HCT116 (cell line): ENCODE data around the gene ABCG1. TPM values are rescaled to one million over a fixed set of nuclear protein-coding genes. Genes with fewer than 3 reads are reported as not detected.

Experiments used
- ATAC-seq: fragments of 200-7000 bp; cut with Tn5 transposase; 2 replicates; pipeline ENCODE4 v1.9.1; 2020; ENCODE audit warnings: mild to moderate bottlenecking, moderate library complexity
- BruUV-seq: library from RNA; stranded (reverse); fragments of 400-500 nt; replicated peaks from 2 replicates; lab custom pipeline; 2021; lab: Mats Ljungman, UMichigan
- CTCF ChIA-PET: fragments of 300-600 bp; sonication (Branson Sonifier 250); formaldehyde crosslinking; loops from one replicate; lab custom pipeline; 2021; ENCODE audit warnings: antibody characterized with exemption; lab: Charles Lee
- POLR2A ChIA-PET: fragments of 300-600, 350-600 bp; sonication (Branson Sonifier 250); formaldehyde crosslinking; loops from one replicate; lab custom pipeline; 2021; ENCODE audit warnings: antibody characterized with exemption; lab: Charles Lee
- RAD21 ChIA-PET, 2 experiments: fragments of 300-600 bp; sonication (Branson Sonifier 250); formaldehyde crosslinking; loops; one replicate each; lab custom pipeline; 2023; ENCODE audit warnings: low total read pairs in 2 of 2; ENCODE audit not compliant: uncharacterized antibody in 2 of 2, unreplicated experiment in 2 of 2, low non-redundant PET in 1 of 2; lab: Charles Lee
- DNase-seq: peaks from one replicate; pipeline ENCODE4 v3.0.0-alpha.2; 2010; ENCODE audit warnings: low read depth, low spot score
- H2AFZ ChIP-seq: fragments of 200-600 bp; shearing (Covaris generic), sonication (generic); 2 replicates; pipeline ENCODE4 v1.6.1; 2017; ENCODE audit warnings: low read depth, mixed run types, mixed read lengths, antibody characterized with exemption, low read length; ENCODE audit not compliant: poor library complexity, severe bottlenecking
- H3K27ac ChIP-seq: 2 replicates; pipeline ENCODE4 v1.5.1; 2012; ENCODE audit warnings: low read depth, low read length
- H3K27me3 ChIP-seq: fragments of 200-600 bp; sonication (generic); 2 replicates; pipeline ENCODE4 v1.6.1; 2016; ENCODE audit warnings: mixed run types, low read length, mixed read lengths; ENCODE audit not compliant: insufficient read depth
- H3K36me3 ChIP-seq, 2 experiments: fragments of 200-500 bp in 1 of 2; fragments of 200-600 bp in 1 of 2; sonication (Bioruptor generic) in 1 of 2; sonication (generic) in 1 of 2; 2 replicates each; pipeline versions ENCODE4 v1.5.1 to v1.6.1; 2014 to 2016; ENCODE audit warnings: low read length in 2 of 2, inconsistent platforms in 1 of 2, mixed read lengths in 1 of 2, mixed run types in 1 of 2; ENCODE audit not compliant: insufficient read depth in 2 of 2, control insufficient read depth in 1 of 2
- H3K4me1 ChIP-seq, 2 experiments: fragments of 200-600 bp in 1 of 2; sonication (generic) in 1 of 2; 2 replicates each; pipeline versions ENCODE4 v1.5.1 to v1.6.1; 2012 to 2017; ENCODE audit warnings: low read length in 2 of 2, inconsistent platforms in 1 of 2, mild to moderate bottlenecking in 1 of 2, mixed read lengths in 1 of 2, mixed run types in 1 of 2, moderate library complexity in 1 of 2; ENCODE audit not compliant: insufficient read depth in 2 of 2, control insufficient read depth in 1 of 2
- H3K4me2 ChIP-seq: fragments of 200-600 bp; sonication (generic); 2 replicates; pipeline ENCODE4 v1.6.1; 2017; ENCODE audit warnings: mixed run types, low read length, mixed read lengths
- H3K4me3 ChIP-seq, 2 experiments: fragments of 200-600 bp in 1 of 2; sonication (generic) in 1 of 2; replicated peaks in 1 of 2; 2 replicates each; pipeline ENCODE4 v1.5.1; 2011 to 2016; ENCODE audit warnings: low read length in 2 of 2, control low read depth in 1 of 2, low read depth in 1 of 2, mild to moderate bottlenecking in 1 of 2, mixed read lengths in 1 of 2, mixed run types in 1 of 2
- H3K79me2 ChIP-seq: fragments of 200-600 bp; sonication (generic); 2 replicates; pipeline ENCODE4 v1.6.1; 2017; ENCODE audit warnings: mild to moderate bottlenecking, mixed run types, low read length, moderate library complexity, mixed read lengths; ENCODE audit not compliant: insufficient read depth
- H3K9ac ChIP-seq: fragments of 200-600 bp; sonication (generic); 2 replicates; pipeline ENCODE4 v1.6.1; 2016; ENCODE audit warnings: low read length, mixed read lengths
- H3K9me2 ChIP-seq: fragments of 200-600 bp; sonication (generic), shearing (Covaris generic); 2 replicates; pipeline ENCODE4 v1.6.1; 2017; ENCODE audit warnings: mixed run types, mild to moderate bottlenecking, moderate library complexity; ENCODE audit not compliant: insufficient read depth
- H3K9me3 ChIP-seq, 2 experiments: fragments of 200-500 bp in 1 of 2; fragments of 200-600 bp in 1 of 2; sonication (Bioruptor generic) in 1 of 2; sonication (generic) in 1 of 2; 2 replicates each; pipeline ENCODE4 v1.6.1; 2014 to 2017; ENCODE audit warnings: low read length in 2 of 2, mixed read lengths in 2 of 2, inconsistent platforms in 1 of 2, low read depth in 1 of 2, mild to moderate bottlenecking in 1 of 2, mixed run types in 1 of 2, moderate library complexity in 1 of 2; ENCODE audit not compliant: control insufficient read depth in 1 of 2, insufficient read depth in 1 of 2
- H4K20me1 ChIP-seq: fragments of 200-600 bp; sonication (generic), shearing (Covaris generic); 2 replicates; pipeline ENCODE4 v1.6.1; 2017; ENCODE audit warnings: mixed run types, mild to moderate bottlenecking, moderate library complexity; ENCODE audit not compliant: insufficient read depth
- CBX3 ChIP-seq: IDR thresholded peaks from 2 replicates; pipeline ENCODE4 v1.6.1; 2012; ENCODE audit warnings: low read depth
- CEBPB ChIP-seq: IDR thresholded peaks from 2 replicates; pipeline ENCODE4 v1.6.1; 2012; ENCODE audit warnings: low read depth
- EGR1 ChIP-seq: IDR thresholded peaks from 2 replicates; pipeline ENCODE4 v1.6.1; 2012; ENCODE audit warnings: low read depth
- EZH2 ChIP-seq: fragments of 200-600 bp; sonication (generic); IDR thresholded peaks from 2 replicates; pipeline ENCODE4 v1.6.1; 2017; ENCODE audit warnings: antibody characterized with exemption, mixed run types
- FOSL1 ChIP-seq: IDR thresholded peaks from 2 replicates; pipeline ENCODE4 v1.6.1; 2012; ENCODE audit warnings: low read depth
- JUND ChIP-seq: IDR thresholded peaks from 2 replicates; pipeline ENCODE4 v1.6.1; 2012
- POLR2AphosphoS5 ChIP-seq: IDR thresholded peaks from 2 replicates; pipeline ENCODE4 v1.6.1; 2011; ENCODE audit warnings: mild to moderate bottlenecking, low read depth, low read length, moderate library complexity
- RAD21 ChIP-seq: IDR thresholded peaks from 2 replicates; pipeline ENCODE4 v1.6.1; 2012; ENCODE audit warnings: low read depth, mild to moderate bottlenecking
- SIN3A ChIP-seq: IDR thresholded peaks from 2 replicates; pipeline ENCODE4 v1.6.1; 2012; ENCODE audit warnings: low read depth
- SP1 ChIP-seq: IDR thresholded peaks from 2 replicates; pipeline ENCODE4 v1.6.1; 2012; ENCODE audit warnings: low read depth
- SRF ChIP-seq: IDR thresholded peaks from 2 replicates; pipeline ENCODE4 v1.6.1; 2012; ENCODE audit warnings: low read depth
- TCF7L2 ChIP-seq: IDR thresholded peaks from 2 replicates; pipeline ENCODE4 v1.7.0; 2011; ENCODE audit warnings: borderline replicate concordance, inconsistent platforms; ENCODE audit not compliant: insufficient read depth, insufficient read length; ENCODE audit errors: extremely low read depth
- ZBTB33 ChIP-seq: IDR thresholded peaks from 2 replicates; pipeline ENCODE4 v1.6.1; 2011; ENCODE audit warnings: mild to moderate bottlenecking, low read length, moderate library complexity; ENCODE audit not compliant: insufficient replicate concordance; ENCODE audit errors: extremely low read depth
- ZNF274 ChIP-seq: fragments of 200-500 bp; sonication (Bioruptor generic); IDR thresholded peaks from 2 replicates; pipeline ENCODE4 v1.6.1; 2014; ENCODE audit warnings: mild to moderate bottlenecking, low read depth, low read length, inconsistent platforms
- intact Hi-C: fragments of 100-400 bp; cut with micrococcal nuclease; formaldehyde crosslinking; loops from 2 replicates; pipeline ENCODE4 v1.10.0; 2022
- total RNA-seq: library from RNA; stranded (reverse); gene quantifications from one replicate; pipeline ENCODE4 v1.2.1, GENCODE V29; 2021; ENCODE audit not compliant: unreplicated experiment

ABCG1 gene
- total RNA-seq, 1 experiment from 2014 or later, result 1.6 TPM

- no peak overlapping the region for H3K27ac ChIP-seq
- intact Hi-C loops, result no loop called here
- H3K9me2 ChIP-seq, result no peaks in the 10 kb centered on the region
- peaks cover 5 to 10% of the 10 kb centered on the region in 2 experiments; a peak in 3 of 4 replicates for H3K4me1 ChIP-seq
- no peak overlapping the region for H2AFZ ChIP-seq
- H4K20me1 ChIP-seq, result no peaks in the 10 kb centered on the region
- RAD21 ChIA-PET, result no interaction called here
- no peaks in the 10 kb centered on the region for H3K36me3 ChIP-seq
- H3K4me3 ChIP-seq, result no peak overlapping the region
- ATAC-seq (no peak), DNase-seq (no peak)
- no peak for TF ChIP-seq ZNF274
- no peak for TF ChIP-seq CEBPB
- no peak for TF ChIP-seq FOSL1
- no peak for TF ChIP-seq SP1
- TF ChIP-seq ZBTB33, result no peak
- TF ChIP-seq EGR1, result no peak
- no peak for TF ChIP-seq TCF7L2
- no peak for TF ChIP-seq CBX3
- no peak for TF ChIP-seq JUND
- TF ChIP-seq RAD21, result no peak
- TF ChIP-seq EZH2, result no peak
- no peak for TF ChIP-seq POLR2AphosphoS5
- TF ChIP-seq SRF, result no peak
- no peak for TF ChIP-seq SIN3A
- CTCF ChIA-PET, result no interaction called here
- no peak overlapping the region for H3K9ac ChIP-seq
- H3K9me3 ChIP-seq, result no peaks in the 10 kb centered on the region
- no peaks in the 10 kb centered on the region for H3K27me3 ChIP-seq
- H3K79me2 ChIP-seq, result no peaks in the 10 kb centered on the region
- no TSS peak for BruUV-seq
- POLR2A ChIA-PET, result no interaction called here
- H3K4me2 ChIP-seq, result no peak overlapping the region
Observed at GRCh38 chr21:42265231-42265812, 46.4 kb downstream of the ABCG1 start.
